Activated naive CD4-positive, alpha-beta T cell (primary cell): ENCODE measurements around the gene HS3ST4.

Experiments used
- DNase-seq, 4 experiments: peaks; one replicate each; lab custom pipeline; 2025; lab: John Stamatoyannopoulos, UW

Gene HS3ST4

DNA sequence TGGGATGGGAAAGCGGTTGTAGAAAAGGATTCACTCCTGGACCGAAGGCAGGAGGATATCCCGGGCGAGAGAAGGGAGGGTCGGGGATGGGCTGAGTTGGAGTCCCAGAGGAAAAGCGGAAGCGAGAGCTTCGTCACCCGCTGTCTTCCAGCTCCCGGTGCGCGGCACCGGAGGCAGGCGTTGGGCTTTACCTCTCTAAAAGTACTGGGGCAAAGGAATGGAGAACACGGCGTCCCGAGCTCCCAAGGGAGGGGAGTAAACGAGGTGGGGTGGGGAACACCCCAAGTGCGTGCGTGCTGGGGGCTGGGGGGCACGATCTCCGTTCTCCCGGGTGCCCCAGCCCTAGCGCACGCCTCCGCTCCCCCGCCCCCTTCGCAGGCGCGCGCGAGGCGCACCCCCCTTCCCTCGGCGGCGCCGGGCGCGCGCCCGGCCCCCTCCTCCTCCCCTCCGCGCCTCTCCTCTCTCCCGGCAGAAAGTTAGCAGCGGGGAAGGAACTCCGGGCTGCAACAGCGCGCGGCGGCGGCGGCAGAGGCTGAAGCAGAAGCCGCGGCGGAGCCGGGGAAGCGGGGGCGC, at the start of gene HS3ST4:
Gene HS3ST4 (plus strand): TSS at position 441 of the 573 bp plus-strand sequence.
- no peak for DNase-seq

DNA sequence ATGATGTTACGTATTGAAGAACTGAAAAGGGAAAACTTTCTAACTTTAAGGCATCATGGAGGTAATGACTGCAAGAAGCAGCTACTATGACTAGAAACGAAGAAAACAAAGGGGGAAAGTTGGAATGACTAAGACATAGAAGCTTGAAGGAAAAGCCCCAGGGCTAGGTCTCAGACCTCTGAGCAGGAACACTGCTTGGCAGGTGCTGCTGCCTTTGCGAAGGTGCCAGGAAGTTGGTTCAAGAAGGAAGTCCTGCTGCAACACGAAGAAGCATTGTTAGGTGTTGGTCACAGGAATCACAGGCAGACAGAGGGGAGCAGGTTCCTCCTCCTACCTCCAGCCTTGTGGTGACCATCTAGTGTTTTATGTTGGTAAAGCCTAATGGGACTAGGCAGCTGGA, 48.1 kb upstream of the HS3ST4 start:
- no peak for DNase-seq

DNA sequence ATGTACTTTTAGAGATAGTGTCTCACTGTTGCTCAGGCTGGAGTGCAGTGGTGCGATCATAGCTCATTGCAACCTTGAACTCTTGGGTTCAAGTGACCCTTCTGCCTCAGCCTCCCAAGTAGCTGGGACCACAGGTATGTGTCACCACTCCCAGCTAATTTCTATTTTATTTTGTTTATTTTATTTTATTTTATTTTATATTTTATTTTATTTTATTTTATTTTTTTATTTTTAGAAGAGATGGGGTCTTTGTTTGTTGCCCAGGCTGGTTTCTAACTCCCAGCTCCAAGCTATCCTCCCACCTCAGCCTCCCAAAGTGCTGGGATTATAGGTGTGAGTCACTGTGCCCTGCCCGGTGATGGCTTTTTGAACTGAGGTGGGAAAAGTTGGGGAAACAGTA, 35.1 kb upstream of the HS3ST4 start:
- DNase-seq: no peak

DNA sequence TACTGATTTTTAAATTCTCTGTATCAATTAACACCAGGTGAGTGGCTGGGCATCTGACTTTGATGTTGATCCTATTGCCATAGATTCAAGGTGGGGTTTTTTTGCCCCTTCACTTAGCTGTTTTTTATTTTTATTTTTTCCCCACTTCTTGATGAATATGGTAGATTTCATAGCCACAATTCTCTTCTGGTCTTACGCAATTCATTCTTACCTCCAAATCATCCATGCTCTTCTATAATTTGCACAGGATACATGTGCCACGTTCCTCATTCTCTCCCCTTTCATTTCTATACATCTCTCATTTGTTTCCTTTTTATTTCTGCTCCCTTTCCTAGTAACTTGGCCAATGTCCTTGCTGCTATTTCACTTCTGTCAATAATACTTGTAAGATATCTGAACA, 14.9 kb upstream of the HS3ST4 start:
- DNase-seq: no peak

DNA sequence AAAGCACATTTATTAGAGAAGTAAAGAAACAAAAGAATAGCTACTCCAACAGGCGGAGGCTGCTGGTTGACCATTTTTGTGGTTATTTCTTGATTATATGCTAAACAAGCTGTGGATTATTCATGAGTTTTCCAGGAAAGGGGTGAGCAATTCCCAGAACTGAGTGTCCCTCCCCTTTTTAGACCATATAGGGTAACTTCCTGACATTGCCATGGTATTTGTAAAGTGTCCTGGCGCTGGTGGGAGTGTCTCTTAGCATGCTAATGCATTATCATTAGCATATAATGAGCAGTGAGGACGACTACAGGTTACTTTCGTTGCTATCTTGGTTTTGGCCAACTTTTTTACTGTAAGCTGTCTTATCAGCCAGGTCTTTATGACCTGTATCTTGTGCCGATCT, 12.2 kb upstream of the HS3ST4 start:
- no peak for DNase-seq

DNA sequence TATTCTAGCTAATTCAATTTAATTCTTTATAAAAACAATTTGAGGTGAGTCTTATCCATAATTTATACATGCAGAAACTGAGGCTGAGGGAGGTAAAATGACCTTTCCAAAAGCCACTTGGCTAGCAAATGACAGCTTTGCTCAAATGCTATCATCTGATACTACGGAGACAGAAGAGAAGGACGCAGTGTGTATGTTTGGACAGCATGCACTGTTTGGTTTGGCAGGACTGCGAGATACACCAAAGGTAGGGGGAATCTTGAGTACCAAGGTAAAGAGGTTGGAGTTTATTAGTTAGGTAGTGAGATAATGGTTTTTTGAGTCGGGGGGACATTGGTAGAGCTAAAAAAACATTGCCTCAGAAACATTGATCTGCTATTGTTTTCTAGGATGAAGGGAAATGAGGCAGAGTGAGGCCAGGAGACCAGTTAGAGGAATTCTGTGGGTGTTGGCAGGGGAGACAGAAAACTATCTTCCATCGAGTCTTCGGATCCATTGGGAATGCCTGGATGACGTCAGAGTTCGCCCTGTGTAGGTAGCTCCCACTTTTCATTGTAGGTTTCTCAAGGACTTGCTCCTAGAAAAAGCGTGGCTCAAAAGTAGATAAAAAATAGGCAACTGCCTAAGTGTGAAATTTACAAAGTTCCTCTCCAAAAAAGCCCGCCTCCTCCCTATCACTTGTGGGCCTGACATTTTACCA, 2.5 kb upstream of the HS3ST4 start:
- DNase-seq: no peak

DNA sequence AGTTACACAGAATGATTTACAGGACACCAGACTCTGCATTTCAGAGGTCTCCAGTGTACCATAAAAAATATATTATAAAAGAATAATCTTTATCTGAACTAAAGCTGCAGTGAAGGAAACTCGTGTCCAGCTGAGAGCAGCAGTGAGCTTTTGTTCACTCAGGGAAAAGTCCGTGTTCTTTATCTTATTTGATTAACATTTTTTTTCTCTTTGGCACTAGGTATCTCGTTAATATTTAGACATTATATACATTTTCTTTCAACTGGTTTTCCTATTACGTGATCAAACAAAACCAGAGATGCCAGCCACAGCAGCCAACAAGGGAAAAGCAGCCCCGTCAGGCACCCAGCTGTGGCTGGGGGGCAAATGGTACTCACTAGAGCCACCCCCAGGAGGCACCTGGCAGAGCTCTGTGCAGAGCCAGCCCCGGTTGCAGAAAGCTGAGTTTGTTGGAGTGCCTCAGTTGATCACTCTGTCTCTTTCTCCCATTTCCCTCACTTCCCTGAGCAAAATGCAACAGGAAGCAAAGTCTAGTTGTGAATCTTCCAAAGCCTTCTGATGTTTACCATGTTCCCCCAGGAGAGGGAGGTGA, 1.1 kb upstream of the HS3ST4 start:
- no peak for DNase-seq

DNA sequence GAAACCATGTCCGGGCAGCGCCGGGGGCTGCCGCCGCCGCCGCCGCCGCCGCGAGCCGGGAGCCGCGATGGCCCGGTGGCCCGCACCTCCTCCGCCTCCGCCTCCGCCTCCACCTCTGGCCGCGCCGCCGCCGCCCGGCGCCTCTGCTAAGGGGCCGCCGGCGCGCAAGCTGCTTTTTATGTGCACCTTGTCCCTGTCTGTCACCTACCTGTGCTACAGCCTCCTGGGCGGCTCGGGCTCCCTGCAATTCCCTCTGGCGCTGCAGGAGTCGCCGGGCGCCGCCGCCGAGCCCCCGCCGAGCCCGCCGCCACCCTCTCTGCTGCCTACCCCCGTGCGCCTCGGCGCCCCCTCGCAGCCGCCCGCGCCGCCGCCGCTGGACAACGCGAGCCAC, 587 bp downstream of the HS3ST4 start:
- DNase-seq: no peak

DNA sequence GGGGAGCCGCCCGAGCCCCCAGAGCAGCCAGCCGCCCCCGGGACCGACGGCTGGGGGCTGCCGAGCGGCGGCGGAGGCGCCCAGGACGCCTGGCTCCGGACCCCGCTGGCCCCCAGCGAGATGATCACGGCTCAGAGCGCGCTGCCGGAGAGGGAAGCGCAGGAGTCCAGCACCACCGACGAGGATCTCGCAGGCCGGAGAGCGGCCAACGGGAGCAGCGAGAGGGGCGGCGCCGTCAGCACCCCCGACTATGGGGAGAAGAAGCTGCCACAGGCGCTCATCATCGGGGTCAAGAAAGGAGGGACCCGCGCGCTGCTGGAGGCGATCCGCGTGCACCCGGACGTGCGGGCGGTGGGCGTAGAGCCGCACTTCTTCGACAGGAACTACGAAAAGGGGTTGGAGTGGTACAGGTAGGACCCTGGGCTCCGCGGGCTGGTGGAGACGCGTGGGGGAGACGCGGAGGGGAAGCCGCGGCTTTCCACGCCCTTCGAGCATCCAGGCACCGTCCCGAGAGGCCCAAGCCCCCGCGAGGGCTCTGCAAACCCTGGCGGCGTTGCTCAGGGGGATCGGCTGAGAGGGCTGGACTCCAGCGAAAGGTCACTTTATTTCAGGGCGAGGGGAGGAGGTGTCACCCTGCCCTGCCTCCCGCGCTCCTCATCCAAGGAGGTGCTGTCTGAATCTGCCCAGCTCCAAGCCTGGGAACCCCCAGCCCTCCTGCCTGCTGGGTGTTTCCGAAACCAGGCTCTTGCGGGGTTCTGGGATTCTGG, 1.2 kb downstream of the HS3ST4 start:
- DNase-seq: no peak

DNA sequence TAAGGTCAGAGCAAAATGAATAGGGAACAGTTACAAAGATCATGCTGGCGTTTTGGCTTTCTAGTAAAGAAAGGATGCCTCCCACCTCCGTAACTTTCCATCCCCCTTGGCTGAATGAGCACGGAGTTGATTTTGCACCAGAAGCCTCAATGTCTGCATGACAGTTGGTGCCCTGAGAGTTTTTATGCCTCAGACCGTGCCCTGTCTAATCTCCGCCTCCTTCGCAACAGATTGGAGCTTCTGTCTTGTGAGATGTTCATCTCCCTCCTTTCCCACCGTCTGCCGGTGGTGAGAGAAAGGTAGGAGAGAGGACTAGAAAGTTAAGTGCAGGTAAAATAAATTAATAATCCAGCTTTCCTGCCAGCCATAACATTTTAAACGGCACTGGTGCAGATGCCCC, 1.9 kb downstream of the HS3ST4 start:
- no peak for DNase-seq

DNA sequence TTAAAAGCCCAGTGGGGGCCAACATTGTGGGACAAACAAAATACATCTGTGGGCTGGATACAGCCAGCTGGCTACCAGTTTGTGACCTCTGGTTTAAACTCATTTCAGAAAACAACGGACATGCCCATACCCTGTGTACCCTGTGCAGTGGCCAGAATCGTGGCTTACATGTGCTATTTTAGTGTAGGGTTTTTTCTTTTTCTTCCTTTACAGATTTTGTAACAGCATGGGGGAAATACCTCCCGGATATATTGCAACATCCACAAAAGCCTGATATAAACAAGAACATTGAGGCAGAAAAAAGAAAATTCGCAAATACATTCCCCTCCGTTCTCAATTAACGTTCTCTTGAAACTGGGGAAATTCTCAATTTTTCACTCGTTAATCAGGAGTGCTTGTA, 7.3 kb downstream of the HS3ST4 start:
- no peak for DNase-seq

DNA sequence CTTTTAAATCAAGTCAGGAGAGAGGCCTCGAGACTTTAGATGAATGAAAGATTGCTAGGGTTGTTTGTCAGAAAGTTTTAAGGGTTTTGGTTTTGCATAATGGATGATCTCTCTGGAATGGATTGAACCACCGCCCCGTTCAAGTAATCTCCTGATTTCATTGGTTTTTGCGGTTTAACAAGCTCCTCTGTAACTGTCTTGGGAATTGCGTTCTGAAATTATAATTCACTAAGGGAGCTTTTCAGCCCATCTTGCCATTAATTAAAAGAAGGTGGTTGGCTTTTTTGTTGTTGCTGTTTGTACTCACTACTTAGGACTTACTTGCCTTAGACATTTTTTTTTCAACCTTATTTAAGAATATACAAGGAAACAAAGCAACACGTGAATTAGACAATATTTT, 8.8 kb downstream of the HS3ST4 start:
- no peak for DNase-seq

DNA sequence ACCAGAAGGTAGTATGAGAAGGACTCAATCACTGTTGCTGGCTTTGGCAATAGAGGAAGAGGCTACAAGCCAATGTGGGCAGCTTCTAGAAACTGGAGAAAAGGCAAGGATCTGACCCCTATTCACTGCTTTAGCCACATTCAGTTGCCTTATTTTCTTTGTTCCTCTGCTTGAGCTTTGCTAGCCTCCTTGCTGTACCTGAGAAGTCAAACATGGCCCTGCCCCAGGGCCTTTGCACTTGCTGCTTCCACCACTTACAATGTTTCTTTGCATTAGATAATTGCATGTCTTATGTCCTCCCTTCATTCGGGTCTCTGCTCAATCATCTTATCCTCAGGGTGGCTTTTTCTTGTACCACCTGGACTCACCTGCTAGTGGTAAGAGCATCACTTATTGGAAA, 15.8 kb downstream of the HS3ST4 start:
- no peak for DNase-seq

DNA sequence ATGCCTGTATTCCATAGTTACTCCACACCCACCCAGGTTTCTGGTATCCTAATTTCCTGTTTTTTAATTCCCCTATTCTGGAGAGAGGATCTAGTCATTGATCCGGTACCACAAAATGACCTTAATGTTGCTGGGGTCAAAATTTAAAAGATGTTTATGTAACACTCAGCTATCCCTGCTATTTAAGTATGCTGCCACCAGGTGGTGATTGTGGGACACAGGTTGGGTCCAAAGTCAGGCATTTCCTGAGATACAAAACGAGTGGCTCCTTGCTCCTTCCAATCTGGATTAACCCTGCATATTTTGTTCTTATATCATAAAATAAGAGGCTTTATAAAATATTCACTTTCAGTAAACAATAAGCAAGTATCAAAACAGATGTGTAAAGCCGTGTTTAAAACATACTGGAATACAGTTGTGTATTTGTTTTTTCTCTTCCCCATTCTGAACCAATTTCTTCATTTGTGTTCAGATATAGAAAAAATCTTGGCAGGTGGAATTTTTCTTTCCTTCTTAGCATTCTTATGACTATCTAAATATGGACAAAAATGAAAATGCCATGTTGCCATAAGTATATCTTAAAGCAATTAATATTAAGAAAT, 16.3 kb downstream of the HS3ST4 start:
- no peak for DNase-seq

DNA sequence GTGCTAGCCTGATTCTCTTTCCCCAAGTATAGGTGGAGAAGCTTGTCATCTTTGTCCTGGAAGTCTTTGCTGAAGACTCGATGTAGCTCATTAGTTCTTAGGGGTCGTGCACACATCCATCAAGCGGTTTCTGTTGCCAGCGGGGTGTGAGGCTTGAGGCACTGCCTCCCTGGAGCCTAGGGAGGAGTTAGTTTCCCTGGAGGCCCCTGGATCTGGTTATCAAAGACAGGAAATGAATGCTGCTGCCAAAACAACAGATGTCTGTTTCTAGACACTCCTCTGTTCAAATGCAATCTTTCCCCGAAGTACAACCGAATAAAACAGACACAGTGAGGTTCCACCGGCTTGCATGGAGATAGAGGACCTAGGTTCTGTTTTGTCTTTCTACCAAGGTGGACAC, 17.5 kb downstream of the HS3ST4 start:
- DNase-seq: no peak

DNA sequence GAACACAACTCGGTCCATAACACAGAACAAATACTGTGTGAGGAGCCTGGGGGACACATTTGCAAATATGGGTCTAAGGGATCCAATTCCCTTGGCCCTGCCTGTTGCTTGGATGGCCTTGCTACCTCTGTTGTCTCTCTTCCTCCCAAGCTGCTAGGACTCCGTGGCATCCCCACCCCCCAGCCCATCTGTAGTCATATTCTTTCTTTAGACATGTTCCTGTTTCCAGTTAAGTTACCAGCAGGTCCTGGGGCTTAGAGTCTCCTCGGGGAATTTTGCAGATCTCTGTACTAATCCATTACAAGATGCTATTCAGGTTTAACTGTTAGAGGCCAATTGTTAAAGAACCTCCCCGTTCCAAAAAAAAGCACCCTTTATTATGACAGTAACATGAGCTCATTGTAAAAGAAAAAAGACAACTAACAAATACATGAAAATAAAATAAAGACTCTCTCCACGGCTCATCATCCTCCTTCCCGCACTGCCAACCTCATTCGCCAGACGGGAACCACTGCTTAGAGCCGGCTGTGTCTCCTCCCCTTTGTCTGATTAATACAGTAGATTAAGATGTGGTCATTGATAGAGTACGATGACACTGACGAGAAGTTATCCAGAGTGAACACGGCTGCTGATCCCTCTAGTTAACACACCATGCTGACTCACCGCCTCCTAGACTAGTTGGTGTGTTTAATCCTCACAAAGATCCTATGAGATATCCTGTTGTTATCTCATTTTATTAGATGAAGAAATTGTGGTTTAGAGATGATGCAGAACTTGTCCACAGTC, 22.2 kb downstream of the HS3ST4 start:
- no peak for DNase-seq

DNA sequence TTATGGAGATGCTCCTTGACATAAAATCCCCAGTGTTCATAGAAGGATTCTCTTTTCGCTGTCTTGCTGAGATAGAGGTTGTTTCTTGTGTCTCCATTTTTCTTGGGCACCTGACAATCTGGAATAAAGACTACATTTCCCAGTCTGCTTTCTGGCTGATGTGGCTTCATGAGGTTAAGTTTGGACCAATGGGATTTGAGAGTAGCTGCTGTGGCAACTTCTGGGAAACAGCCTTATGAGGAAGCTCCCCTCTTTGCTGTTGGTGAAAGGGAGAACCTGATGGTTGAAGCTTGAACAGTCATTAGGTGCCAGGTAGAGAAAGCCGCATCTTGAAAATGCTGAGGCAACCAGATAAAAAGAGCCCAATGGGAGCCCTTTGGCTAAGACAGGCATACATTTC, 24.4 kb downstream of the HS3ST4 start:
- no peak for DNase-seq

DNA sequence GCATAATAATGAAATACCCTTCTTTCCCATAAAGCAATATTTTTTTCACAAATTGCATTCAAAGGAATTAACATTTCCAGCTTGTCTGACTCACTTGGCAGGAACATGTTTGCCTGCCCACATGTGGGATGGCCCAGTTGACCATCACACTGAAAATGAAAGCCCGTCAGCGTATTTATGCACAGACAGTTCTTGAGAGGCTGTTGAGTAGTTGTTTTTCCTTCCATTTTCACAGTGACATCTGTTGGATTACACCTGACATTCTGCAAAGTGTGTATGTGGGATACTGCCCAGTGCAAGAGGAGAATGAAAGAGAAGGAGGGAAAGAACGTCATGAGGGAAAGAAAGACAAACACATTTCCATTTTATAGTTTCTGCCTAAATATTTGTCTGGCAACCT, 29.7 kb downstream of the HS3ST4 start:
- DNase-seq: no peak

DNA sequence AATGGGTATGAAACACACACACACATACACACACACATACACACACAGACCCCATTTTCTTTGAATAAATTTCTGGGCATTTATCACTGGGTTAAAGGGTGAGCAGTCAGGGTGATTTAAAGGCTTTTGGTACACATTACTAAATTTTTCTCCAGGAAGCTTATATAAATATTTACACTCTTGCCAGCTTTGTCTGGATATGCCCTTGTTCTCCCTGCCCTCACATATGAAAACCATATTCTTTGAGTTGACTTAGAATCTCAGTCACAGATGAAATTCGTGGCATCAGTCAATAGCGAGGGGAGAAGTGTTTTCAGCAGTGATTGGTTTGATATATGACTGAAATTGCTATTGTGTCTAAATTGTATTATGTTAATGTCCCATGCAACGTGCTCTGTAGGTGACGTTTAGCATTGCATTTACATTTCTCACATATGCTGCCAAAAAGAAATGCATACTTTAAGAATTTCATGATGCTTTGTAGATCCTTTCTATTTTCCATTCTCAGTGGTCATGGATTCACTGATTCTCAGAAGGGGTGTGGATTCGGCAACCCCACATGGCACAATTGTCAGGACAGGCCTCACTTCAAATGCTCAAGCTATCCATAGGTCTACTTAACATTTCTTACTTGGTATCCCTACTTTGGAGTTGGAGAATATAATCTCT, 34.8 kb downstream of the HS3ST4 start:
- no peak for DNase-seq

DNA sequence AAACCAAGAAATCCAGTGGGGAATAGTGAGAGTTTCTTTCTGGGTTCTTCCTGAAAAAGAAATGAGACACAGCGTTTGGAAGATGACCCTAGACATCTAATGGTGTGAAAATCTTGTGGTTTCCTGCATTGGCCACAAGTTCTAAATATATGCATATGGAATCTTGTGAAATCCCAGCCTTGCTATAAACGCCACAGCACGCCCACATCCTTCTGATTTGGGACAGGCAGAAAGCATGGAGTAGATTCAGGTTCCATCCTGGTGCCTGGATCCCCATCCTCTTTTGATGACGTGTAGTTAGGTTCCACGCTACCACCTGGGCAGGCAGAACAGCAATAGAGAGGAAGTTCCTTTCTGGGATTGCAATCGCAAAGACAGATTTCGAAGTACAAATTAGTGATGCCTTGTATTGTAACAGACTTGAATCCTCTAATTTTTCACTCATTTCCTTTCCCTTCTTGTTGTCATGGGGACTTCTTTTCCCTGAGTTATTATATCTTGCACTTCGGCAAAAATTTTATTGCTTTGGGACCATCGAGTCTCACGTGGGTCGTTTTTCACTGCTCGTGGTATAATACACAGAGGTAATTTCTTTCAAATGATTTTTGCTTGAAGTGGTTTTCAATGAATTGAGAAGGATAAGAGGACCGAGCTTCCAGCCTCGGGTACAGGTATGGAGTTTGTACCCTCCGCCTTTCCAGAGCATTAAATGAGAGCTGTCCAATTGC, 37.6 kb downstream of the HS3ST4 start:
- no peak for DNase-seq

DNA sequence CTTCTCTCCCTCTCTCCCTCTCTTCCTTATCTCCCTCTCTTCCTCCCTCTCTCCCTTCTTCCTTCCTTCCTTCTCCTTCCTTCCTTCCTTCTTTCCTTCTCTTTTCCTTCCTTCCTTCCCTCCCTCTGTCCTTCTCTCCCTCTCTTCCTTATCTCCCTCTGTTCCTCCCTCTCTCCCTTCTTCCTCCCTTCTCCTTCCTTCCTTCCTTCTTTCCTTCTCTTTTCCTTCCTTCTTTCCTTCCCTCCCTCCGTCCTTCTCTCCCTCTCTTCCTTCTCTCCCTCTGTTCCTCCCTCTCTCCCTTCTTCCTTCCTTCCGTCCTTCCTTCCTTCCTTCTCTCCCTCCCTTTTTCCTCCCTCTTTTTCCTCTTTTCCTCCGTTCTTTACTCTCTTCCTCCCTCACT, 38.6 kb downstream of the HS3ST4 start:
- no peak for DNase-seq
